WTC11 (cell line): ENCODE data around the gene TMTC1. TPM values are rescaled to one million over a fixed set of nuclear protein-coding genes. Genes with fewer than 3 reads are reported as not detected.

Experiments used
- ATAC-seq: fragments of 200-7000 bp; cut with Tn5 transposase; 2 replicates; pipeline ENCODE4 v1.10.0; 2021; ENCODE audit warnings: mild to moderate bottlenecking, moderate library complexity
- CTCF ChIA-PET: fragments of 300-600 bp; sonication (Branson Sonifier 250); formaldehyde crosslinking; loops from one replicate; lab custom pipeline; 2021; ENCODE audit warnings: antibody characterized with exemption; lab: Charles Lee
- POLR2A ChIA-PET: fragments of 350-600 bp; sonication (Branson Sonifier 250); formaldehyde crosslinking; loops from one replicate; lab custom pipeline; 2021; ENCODE audit warnings: antibody characterized with exemption; lab: Charles Lee
- DNase-seq: peaks from one replicate; pipeline ENCODE4 v3.0.0; 2021; ENCODE audit warnings: low spot score
- H3K27ac Mint-ChIP-seq: 2 replicates; pipeline ENCODE4 v1.8.0; 2021; ENCODE audit warnings: mixed read lengths
- H3K27me3 Mint-ChIP-seq: 2 replicates; pipeline ENCODE4 v1.8.0; 2021; ENCODE audit warnings: low read depth, mild to moderate bottlenecking, moderate library complexity, mixed read lengths
- H3K36me3 Mint-ChIP-seq: 2 replicates; pipeline ENCODE4 v1.8.0; 2021; ENCODE audit warnings: mixed read lengths
- H3K4me1 Mint-ChIP-seq: 2 replicates; pipeline ENCODE4 v1.8.0; 2022; ENCODE audit warnings: mixed read lengths
- H3K4me3 Mint-ChIP-seq: 2 replicates; pipeline ENCODE4 v1.8.0; 2021; ENCODE audit warnings: mild to moderate bottlenecking, moderate library complexity, mixed read lengths
- H3K9me3 Mint-ChIP-seq: 2 replicates; pipeline ENCODE4 v1.8.0; 2021; ENCODE audit warnings: mixed read lengths
- ARID4B ChIP-seq: sonication (generic); formaldehyde crosslinking; IDR thresholded peaks from 2 replicates; pipeline ENCODE4 v1.8.0; 2023; ENCODE audit warnings: missing genetic modification reagents, mild to moderate bottlenecking, borderline replicate concordance
- ELF4 ChIP-seq: sonication (generic); formaldehyde crosslinking; IDR thresholded peaks from 2 replicates; pipeline ENCODE4 v1.8.1; 2022; ENCODE audit warnings: low read depth, mild to moderate bottlenecking, moderate library complexity, missing genetic modification reagents
- PRDM15 ChIP-seq: sonication (generic); formaldehyde crosslinking; IDR thresholded peaks from 2 replicates; pipeline ENCODE4 v1.8.0; 2022; ENCODE audit warnings: missing genetic modification reagents
- SMAD3 ChIP-seq: sonication (generic); formaldehyde crosslinking; IDR thresholded peaks from 2 replicates; pipeline ENCODE4 v1.8.0; 2022; ENCODE audit warnings: missing genetic modification reagents, mild to moderate bottlenecking, borderline replicate concordance
- SMAD4 ChIP-seq: sonication (generic); formaldehyde crosslinking; IDR thresholded peaks from 2 replicates; pipeline ENCODE4 v1.8.0; 2022; ENCODE audit warnings: mild to moderate bottlenecking, missing genetic modification reagents
- ZNF138 ChIP-seq: sonication (generic); formaldehyde crosslinking; conservative IDR thresholded peaks from 2 replicates; pipeline ENCODE4 v1.8.1; 2022; ENCODE audit warnings: mild to moderate bottlenecking, moderate library complexity, missing genetic modification reagents
- ZNF416 ChIP-seq: fragments of 250-450 bp; sonication (Bioruptor Pico); IDR thresholded peaks from 2 replicates; pipeline ENCODE4 v1.9.0; 2021; ENCODE audit warnings: mild to moderate bottlenecking, inconsistent platforms
- total RNA-seq: library from RNA; stranded (reverse); gene quantifications from 3 replicates; pipeline ENCODE4 v1.2.3, GENCODE V29; 2021
- TF ChIP-seq, protein P1 (sequence below): sonication (generic); formaldehyde crosslinking; IDR thresholded peaks from 2 replicates; pipeline ENCODE4 v1.8.0; 2022; ENCODE audit warnings: mild to moderate bottlenecking, missing genetic modification reagents
- TF ChIP-seq, protein P2 (sequence below): sonication (generic); formaldehyde crosslinking; IDR thresholded peaks from 2 replicates; pipeline ENCODE4 v1.8.1; 2022; ENCODE audit warnings: missing genetic modification reagents, borderline replicate concordance
- TF ChIP-seq, protein P3 (sequence below): sonication (generic); formaldehyde crosslinking; IDR thresholded peaks from 2 replicates; pipeline ENCODE4 v1.8.1; 2022; ENCODE audit warnings: low read depth, mild to moderate bottlenecking, moderate library complexity, missing genetic modification reagents, borderline replicate concordance
- TF ChIP-seq, protein P4 (sequence below): fragments of 250-450 bp; sonication (Bioruptor Pico); IDR thresholded peaks from 2 replicates; pipeline ENCODE4 v1.9.0; 2021; ENCODE audit warnings: moderate library complexity, mild to moderate bottlenecking, inconsistent platforms, borderline replicate concordance
- TF ChIP-seq, protein P5 (sequence below): sonication (generic); formaldehyde crosslinking; IDR thresholded peaks from 2 replicates; pipeline ENCODE4 v1.8.0; 2022; ENCODE audit warnings: mild to moderate bottlenecking, missing genetic modification reagents

The TMTC1 gene
- total RNA-seq, 1 experiment from 2014 or later = 17.3 TPM

- TF ChIP-seq, protein P1, sequence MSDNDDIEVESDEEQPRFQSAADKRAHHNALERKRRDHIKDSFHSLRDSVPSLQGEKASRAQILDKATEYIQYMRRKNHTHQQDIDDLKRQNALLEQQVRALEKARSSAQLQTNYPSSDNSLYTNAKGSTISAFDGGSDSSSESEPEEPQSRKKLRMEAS (CRISPR knock-in tag) = no peak
Measured at GRCh38 chr12:29589851-29590250, 193.9 kb downstream of the TMTC1 start (continued).

GRCh38 chr12:29589286-29589820 is 194.4 kb downstream of the TMTC1 start:
- Mint-ChIP-seq H3K27ac (no peak overlapping the region), H3K4me3 (no peak overlapping the region), H3K36me3 (peaks cover 4% of the 10 kb centered on the region), H3K4me1 (peaks cover 44% of the 10 kb centered on the region), H3K9me3 (no peaks in the 10 kb centered on the region), H3K27me3 (peaks cover 37% of the 10 kb centered on the region)
- ChIA-PET CTCF (no interaction called here), POLR2A (interaction anchor here (0.7 kb wide), 1 partner anchor 10 kb away, joined by 3 read pairs; no protein-coding TSS in a partner anchor)
- TF ChIP-seq ELF4 (CRISPR knock-in tag) (no peak), ARID4B (CRISPR knock-in tag) (no peak)
- no peak for ATAC-seq
- DNase-seq = no peak

GRCh38 chr12:29582677-29583272 is 201.0 kb downstream of the TMTC1 start:
- H3K27me3 Mint-ChIP-seq = no peaks in the 10 kb centered on the region
- CTCF ChIA-PET = interaction anchor here (1.1 kb wide), 1 partner anchor 319 kb away, joined by 3 read pairs; no protein-coding TSS in a partner anchor
- ATAC-seq = no peak
- TF ChIP-seq, protein P2, sequence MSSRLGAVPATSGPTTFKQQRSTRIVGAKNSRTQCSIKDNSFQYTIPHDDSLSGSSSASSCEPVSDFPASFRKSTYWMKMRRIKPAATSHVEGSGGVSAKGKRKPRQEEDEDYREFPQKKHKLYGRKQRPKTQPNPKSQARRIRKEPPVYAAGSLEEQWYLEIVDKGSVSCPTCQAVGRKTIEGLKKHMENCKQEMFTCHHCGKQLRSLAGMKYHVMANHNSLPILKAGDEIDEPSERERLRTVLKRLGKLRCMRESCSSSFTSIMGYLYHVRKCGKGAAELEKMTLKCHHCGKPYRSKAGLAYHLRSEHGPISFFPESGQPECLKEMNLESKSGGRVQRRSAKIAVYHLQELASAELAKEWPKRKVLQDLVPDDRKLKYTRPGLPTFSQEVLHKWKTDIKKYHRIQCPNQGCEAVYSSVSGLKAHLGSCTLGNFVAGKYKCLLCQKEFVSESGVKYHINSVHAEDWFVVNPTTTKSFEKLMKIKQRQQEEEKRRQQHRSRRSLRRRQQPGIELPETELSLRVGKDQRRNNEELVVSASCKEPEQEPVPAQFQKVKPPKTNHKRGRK = no peak
- no peak for TF ChIP-seq ZNF416 (CRISPR knock-in tag)
- TF ChIP-seq, protein P3, sequence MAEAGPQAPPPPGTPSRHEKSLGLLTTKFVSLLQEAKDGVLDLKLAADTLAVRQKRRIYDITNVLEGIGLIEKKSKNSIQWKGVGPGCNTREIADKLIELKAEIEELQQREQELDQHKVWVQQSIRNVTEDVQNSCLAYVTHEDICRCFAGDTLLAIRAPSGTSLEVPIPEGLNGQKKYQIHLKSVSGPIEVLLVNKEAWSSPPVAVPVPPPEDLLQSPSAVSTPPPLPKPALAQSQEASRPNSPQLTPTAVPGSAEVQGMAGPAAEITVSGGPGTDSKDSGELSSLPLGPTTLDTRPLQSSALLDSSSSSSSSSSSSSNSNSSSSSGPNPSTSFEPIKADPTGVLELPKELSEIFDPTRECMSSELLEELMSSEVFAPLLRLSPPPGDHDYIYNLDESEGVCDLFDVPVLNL (CRISPR knock-in tag) = no peak
- no peak for TF ChIP-seq ARID4B (CRISPR knock-in tag)
- TF ChIP-seq ZNF138 (CRISPR knock-in tag) = no peak
- TF ChIP-seq, protein P4, sequence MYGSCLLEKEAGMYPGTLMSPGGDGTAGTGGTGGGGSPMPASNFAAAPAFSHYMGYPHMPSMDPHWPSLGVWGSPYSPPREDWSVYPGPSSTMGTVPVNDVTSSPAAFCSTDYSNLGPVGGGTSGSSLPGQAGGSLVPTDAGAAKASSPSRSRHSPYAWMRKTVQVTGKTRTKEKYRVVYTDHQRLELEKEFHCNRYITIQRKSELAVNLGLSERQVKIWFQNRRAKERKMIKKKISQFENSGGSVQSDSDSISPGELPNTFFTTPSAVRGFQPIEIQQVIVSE (CRISPR knock-in tag) = no peak
- TF ChIP-seq PRDM15 (CRISPR knock-in tag) = no peak
- TF ChIP-seq, protein P5, sequence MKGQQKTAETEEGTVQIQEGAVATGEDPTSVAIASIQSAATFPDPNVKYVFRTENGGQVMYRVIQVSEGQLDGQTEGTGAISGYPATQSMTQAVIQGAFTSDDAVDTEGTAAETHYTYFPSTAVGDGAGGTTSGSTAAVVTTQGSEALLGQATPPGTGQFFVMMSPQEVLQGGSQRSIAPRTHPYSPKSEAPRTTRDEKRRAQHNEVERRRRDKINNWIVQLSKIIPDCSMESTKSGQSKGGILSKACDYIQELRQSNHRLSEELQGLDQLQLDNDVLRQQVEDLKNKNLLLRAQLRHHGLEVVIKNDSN = no peak
- no peak for TF ChIP-seq SMAD4 (CRISPR knock-in tag)
- no peak for TF ChIP-seq SMAD3 (CRISPR knock-in tag)

More at GRCh38 chr12:29582677-29583272, 201.0 kb downstream of the TMTC1 start:
- peaks cover 7% of the 10 kb centered on the region; the same call in 1 of the 2 replicates for H3K4me1 Mint-ChIP-seq
- no peak for DNase-seq
- H3K4me3 Mint-ChIP-seq = no peak overlapping the region
- no peaks in the 10 kb centered on the region for H3K9me3 Mint-ChIP-seq
- H3K27ac Mint-ChIP-seq = no peak overlapping the region
- H3K36me3 Mint-ChIP-seq = no peaks in the 10 kb centered on the region
- POLR2A ChIA-PET = no interaction called here
